GM21381 (cell line): ENCODE measurements around the gene CPSF4L.

Source experiments
- ATAC-seq: cut with Tn5 transposase; IDR thresholded peaks from one replicate; pipeline ENCODE4 v1.9.1; 2021; ENCODE audit warnings: mild to moderate bottlenecking, moderate library complexity; ENCODE audit not compliant: unreplicated experiment

The CPSF4L gene

GRCh38 chr17:73290399-73291259 lies 28.9 kb upstream of the CPSF4L start:
- peak; percentile 45 for ATAC-seq

GRCh38 chr17:73289549-73290254 lies 28.0 kb upstream of the CPSF4L start:
- ATAC-seq: no peak

GRCh38 chr17:73288534-73289302 lies 27.0 kb upstream of the CPSF4L start:
- ATAC-seq: no peak

GRCh38 chr17:73286863-73287296 lies 25.2 kb upstream of the CPSF4L start:
- no peak for ATAC-seq

GRCh38 chr17:73285916-73286862 lies 24.5 kb upstream of the CPSF4L start:
- no peak for ATAC-seq

GRCh38 chr17:73285603-73285908 lies 23.9 kb upstream of the CPSF4L start:
- no peak for ATAC-seq

- no peak for ATAC-seq
These were observed 23.4 kb upstream of the CPSF4L start for GRCh38 chr17:73284906-73285602.

- ATAC-seq: no peak
These were observed 22.7 kb upstream of the CPSF4L start for GRCh38 chr17:73284354-73284753.

GRCh38 chr17:73283841-73284282 lies 22.2 kb upstream of the CPSF4L start:
- no peak for ATAC-seq

GRCh38 chr17:73283250-73283649 lies 21.6 kb upstream of the CPSF4L start:
- ATAC-seq: no peak

GRCh38 chr17:73282629-73283028 lies 20.9 kb upstream of the CPSF4L start:
- no peak for ATAC-seq

- peak; percentile 88 for ATAC-seq
These were observed 20.2 kb upstream of the CPSF4L start for GRCh38 chr17:73281928-73282327.

- no peak for ATAC-seq
These were observed 18.5 kb upstream of the CPSF4L start for GRCh38 chr17:73280191-73280590.

GRCh38 chr17:73279704-73280103 lies 18.0 kb upstream of the CPSF4L start:
- no peak for ATAC-seq

GRCh38 chr17:73278465-73279453 lies 17.1 kb upstream of the CPSF4L start:
- no peak for ATAC-seq

GRCh38 chr17:73278049-73278464 lies 16.4 kb upstream of the CPSF4L start:
- no peak for ATAC-seq

GRCh38 chr17:73274490-73274889 lies 12.8 kb upstream of the CPSF4L start:
- ATAC-seq: no peak

- no peak for ATAC-seq
These were observed 11.2 kb upstream of the CPSF4L start for GRCh38 chr17:73272906-73273218.

- ATAC-seq: peak; percentile 86
These were observed 9.4 kb upstream of the CPSF4L start for GRCh38 chr17:73271072-73271471.
